ENCODE results near the gene P2RY11.

The P2RY11 gene

DNA sequence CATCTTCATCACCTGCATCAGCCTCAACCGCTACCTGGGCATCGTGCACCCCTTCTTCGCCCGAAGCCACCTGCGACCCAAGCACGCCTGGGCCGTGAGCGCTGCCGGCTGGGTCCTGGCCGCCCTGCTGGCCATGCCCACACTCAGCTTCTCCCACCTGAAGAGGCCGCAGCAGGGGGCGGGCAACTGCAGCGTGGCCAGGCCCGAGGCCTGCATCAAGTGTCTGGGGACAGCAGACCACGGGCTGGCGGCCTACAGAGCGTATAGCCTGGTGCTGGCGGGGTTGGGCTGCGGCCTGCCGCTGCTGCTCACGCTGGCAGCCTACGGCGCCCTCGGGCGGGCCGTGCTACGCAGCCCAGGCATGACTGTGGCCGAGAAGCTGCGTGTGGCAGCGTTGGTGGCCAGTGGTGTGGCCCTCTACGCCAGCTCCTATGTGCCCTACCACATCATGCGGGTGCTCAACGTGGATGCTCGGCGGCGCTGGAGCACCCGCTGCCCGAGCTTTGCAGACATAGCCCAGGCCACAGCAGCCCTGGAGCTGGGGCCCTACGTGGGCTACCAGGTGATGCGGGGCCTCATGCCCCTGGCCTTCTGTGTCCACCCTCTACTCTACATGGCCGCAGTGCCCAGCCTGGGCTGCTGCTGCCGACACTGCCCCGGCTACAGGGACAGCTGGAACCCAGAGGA lies 2.6 kb downstream of the P2RY11 start:
- DNase-seq = no peak

GRCh38 chr19:10114651-10115391 lies 3.3 kb downstream of the P2RY11 start:
- no peak for DNase-seq

DNA sequence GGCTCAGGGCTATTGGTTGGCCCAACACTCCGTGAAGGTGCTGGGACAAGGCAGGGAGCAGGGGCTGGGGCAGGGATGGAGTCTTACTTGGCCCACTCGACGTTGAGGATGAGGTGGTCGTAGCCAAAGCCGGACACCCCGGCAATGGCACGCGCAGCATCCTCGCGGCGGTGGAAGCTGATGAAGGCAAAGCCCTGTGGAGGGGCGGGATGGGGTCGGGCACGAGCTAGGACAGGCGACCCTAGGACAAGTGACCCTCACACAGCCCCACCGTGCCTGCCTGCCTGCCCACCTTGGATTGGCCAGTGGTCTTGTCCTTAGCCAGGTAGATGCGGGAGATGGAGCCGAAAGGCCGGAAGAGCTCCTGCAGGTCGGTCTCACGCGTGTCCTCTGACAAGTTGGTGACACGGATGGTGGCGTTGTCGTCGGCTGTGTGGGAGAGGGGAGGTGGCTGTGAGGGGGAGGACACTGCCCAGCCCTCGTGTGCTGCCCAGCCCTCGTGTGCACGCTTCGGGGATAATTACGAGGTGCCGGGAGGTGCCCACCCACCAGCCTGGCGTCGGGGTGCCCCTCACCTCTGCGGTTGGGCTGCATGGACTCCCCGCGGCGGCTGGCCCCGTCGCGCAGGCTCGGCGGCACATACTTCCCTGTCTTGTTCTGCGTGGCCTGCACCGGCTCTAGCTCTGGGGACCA lies 4.0 kb downstream of the P2RY11 start:
- no peak for DNase-seq

GRCh38 chr19:10116085-10116865 lies 4.8 kb downstream of the P2RY11 start:
- no peak for DNase-seq

DNA sequence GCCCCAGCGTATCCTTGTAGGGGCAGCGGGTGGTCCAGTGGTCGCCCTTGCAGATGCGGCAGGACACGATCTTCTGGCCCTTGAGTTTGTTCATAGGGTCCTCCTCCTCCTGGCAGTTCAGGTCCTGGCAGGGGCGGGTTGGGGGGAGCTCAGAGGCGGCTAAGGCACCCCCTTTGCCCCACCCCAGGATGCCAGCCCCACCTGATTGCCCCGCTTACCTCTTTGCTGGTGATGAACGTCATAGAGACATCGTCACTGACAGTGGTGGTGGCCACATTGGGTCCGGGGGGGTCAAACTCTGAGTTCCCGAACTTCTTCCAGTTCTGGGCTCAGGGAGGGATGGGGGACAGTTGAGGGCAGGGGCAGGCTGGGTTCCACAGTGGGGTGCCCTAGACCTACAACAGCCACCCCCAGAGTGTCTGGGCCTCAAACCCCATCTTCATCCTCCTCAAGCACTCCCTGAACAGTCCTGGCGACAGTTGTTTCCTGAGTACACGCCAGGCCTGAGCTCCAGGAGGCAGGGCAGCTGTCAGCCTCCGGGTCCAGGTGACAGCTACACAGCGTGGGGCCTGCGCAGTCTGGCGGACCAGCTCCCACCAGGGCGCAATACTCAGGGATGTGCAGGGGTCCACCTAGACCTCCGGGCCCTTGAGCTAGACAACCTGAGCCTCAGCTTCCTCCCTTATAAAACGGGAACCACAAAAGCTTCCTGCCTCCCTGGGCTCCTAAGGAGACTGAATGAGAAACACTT lies 5.5 kb downstream of the P2RY11 start:
- no peak for DNase-seq

- no peak for DNase-seq
These were observed 7.5 kb downstream of the P2RY11 start for GRCh38 chr19:10118960-10119359.

DNA sequence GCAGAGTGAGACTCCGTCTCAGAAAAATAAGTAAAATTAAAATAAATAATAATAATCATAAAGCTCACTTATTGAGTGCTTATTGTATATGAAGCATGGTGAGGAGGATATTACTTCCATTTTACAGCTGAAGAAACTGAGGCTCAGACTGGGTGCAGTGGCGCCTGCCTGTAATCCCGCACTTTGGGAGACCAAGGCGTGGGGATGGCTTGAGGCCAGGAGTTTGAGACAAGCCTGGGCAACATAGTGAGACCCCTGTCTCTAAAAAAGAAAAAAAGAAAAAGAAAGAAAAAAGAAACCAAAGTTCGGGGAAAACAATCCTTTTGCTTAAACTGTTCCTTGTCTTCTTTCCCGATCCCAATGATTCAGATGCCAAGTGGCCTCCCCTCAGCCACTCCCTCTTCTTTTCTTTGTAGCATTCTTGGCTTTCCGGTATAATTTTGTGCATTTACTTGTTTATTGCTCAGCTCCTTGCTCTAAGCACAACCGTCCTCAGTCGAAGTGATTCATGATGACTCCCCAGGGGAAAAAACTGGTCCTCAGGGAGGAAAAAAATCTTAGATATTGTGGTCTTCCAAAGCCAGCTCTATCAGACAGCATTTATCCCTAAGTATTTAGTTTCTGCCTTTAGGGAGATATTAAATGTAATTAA lies 9.2 kb downstream of the P2RY11 start:
- peak; percentile 91 for DNase-seq

DNA sequence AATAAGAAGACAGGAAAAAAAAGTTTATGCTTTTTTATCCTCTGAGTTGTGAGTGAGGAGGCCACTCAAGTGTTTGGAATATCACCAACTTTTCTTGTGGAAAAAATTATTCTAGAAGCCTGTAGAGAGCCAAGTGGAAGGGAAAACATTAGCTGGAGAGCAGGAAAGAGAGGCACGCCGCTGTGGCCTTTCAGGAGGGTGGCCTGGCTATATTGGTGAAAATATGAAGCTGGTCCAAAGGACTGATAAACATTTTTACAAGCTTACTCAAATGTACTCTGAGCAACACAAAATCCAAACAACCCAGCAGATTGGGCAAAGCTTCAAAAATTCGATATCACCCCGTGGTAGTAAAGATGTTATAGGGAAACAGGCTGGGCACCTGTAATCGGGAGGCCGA lies 10.6 kb downstream of the P2RY11 start:
- DNase-seq = no peak

DNA sequence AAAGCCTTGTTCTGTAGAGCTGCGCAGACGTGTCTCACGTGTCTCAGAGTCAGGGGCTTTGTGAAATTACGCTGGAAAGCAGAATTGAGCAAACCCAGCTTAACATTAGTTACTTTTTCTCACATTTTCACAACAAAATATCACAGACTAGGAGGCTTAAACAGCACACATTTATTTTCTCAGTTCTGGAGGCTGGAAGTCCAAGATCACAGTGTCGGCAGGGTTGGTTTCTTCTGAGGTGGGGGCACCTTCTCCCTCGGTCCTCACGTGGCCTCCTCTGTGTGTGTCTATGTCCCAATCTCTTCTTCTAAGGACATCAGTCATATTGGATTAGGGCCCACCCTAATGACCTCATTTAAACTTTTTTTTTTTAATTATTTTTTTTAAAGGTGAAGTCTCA lies 12.9 kb downstream of the P2RY11 start:
- no peak for DNase-seq

DNA sequence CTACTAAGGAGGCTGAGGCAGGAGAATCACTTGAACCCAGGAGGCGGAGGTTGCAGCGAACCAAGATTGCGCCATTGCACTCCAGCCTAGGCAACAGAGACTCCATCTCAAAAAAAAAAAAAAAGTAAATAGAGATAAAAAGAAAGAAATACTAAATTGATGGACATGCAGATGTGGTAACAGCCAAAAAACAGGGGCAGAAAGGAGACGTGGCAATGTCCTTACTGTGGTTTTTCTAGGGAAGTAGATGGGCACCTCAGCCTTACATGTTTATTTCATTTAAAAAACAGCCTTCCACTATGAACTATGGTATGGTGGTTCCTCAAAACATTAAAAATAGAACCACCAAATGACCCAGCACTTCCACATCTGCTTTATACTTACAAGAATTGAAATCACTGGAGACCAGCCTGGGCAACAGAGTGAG lies 14.7 kb downstream of the P2RY11 start:
- DNase-seq = no peak

- no peak for DNase-seq
These were observed 21.4 kb downstream of the P2RY11 start for GRCh38 chr19:10132905-10133304.

- DNase-seq = no peak
These were observed 22.1 kb downstream of the P2RY11 start for GRCh38 chr19:10133596-10133995.

GRCh38 chr19:10134040-10134439 lies 22.5 kb downstream of the P2RY11 start:
- no peak for DNase-seq

- DNase-seq = no peak
These were observed 24.2 kb downstream of the P2RY11 start for GRCh38 chr19:10135551-10136334.

DNA sequence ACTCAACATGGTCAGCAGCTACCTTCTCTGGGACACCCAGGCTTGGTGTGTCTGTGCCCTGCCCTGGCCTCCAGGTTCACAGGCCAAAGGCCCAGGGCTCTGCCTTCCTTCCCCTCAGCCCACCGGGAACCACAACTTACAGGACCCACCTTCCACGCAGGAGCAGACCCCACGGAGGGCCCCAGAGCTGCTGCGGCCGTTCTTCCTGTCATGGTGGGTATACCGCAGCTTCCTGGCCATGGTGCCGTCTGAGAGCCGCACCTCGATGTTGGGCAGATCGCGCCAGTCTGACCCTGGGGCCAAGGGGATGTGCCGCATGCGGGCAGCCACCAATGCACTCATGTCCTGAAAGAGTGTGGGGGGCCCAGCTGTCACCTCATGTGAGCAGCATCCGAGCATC lies 25.4 kb downstream of the P2RY11 start:
- no peak for DNase-seq

- DNase-seq = no peak
These were observed 26.5 kb downstream of the P2RY11 start for GRCh38 chr19:10137751-10138682.

- no peak for DNase-seq
These were observed 27.6 kb downstream of the P2RY11 start for GRCh38 chr19:10138879-10139795.

GRCh38 chr19:10139952-10140351 lies 28.5 kb downstream of the P2RY11 start:
- no peak for DNase-seq

- no peak for DNase-seq
These were observed 30.0 kb downstream of the P2RY11 start for GRCh38 chr19:10141479-10141878.
